ENCODE measurements around the gene SH2D7. TPM values are rescaled to one million over a fixed set of nuclear protein-coding genes. Genes with fewer than 3 reads are reported as not detected.

Gene SH2D7
- total RNA-seq, 1 experiment from 2014 or later, result not detected

DNA sequence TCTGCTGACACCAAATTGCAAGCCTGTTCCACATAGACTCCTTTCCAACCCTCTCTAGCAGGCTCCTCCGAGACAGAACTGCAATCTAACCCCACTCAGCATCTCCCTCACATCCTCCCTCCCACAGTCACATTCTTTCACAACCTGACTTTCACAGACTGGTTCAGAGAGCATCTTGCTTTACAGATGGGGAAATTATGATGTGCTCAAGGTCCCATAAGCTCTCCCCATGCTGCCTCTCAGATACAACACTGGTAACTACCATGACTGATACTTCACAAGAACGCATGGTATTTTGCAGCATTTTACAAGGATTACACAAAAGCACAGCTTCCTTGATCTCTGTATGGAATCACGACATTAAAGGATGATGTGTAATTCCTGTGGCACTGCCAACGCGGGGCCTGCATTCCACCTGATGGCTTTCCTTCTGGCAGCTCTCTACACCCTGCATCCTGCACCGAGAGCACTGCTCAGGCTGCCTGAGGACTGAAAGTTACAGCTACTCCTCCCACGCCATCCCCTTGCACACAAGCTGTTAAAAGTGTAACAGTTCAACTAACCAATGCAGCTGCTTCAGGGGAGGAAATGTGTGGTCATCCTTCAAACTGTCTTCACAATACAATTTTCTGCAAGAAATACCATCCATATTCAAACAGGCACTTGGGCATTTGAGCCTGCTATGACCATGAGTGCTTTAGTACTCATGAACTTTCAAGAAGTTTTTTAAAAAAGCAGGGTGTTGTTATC, 42.5 kb upstream of the SH2D7 start:
- Histone ChIP-seq H3K79me2 (ENCODE audit: low read depth) (no peaks in the 10 kb centered on the region), H3F3A (ENCODE audit: insufficient read depth, low read depth) (no peaks in the 10 kb centered on the region), H3K9me2 (ENCODE audit: insufficient read depth) (no peaks in the 10 kb centered on the region), H3K9me3 (ENCODE audit: insufficient read depth, low read depth) (no peaks in the 10 kb centered on the region), H3K4me1 (replicated peaks; ENCODE audit: insufficient read depth) (no peaks in the 10 kb centered on the region; the same call in 1 of the 2 replicates), H3K27me3 (ENCODE audit: insufficient read depth, low read depth) (no peaks in the 10 kb centered on the region), H4K20me1 (ENCODE audit: insufficient read depth) (no peaks in the 10 kb centered on the region), H3K36me3 (ENCODE audit: low read depth) (no peaks in the 10 kb centered on the region), H3K27ac (no peak overlapping the region), H3K4me3 (no peak overlapping the region), H3K4me2 (no peak overlapping the region), H2AFZ (no peak overlapping the region)
- CTCF ChIA-PET, result no interaction called here
- intact Hi-C loops (cut with micrococcal nuclease; ENCODE audit: unreplicated experiment), result no loop called here
- no TSS peak for BruUV-seq (replicated peaks)
- TF ChIP-seq, protein P1, sequence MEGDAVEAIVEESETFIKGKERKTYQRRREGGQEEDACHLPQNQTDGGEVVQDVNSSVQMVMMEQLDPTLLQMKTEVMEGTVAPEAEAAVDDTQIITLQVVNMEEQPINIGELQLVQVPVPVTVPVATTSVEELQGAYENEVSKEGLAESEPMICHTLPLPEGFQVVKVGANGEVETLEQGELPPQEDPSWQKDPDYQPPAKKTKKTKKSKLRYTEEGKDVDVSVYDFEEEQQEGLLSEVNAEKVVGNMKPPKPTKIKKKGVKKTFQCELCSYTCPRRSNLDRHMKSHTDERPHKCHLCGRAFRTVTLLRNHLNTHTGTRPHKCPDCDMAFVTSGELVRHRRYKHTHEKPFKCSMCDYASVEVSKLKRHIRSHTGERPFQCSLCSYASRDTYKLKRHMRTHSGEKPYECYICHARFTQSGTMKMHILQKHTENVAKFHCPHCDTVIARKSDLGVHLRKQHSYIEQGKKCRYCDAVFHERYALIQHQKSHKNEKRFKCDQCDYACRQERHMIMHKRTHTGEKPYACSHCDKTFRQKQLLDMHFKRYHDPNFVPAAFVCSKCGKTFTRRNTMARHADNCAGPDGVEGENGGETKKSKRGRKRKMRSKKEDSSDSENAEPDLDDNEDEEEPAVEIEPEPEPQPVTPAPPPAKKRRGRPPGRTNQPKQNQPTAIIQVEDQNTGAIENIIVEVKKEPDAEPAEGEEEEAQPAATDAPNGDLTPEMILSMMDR (conservative IDR thresholded peaks at IDR 0.05), result no peak
- no peak for TF ChIP-seq EZH2 (IDR thresholded peaks at IDR 0.05; ENCODE audit: low read depth)
- DNase-seq, result no peak
- POLR2A ChIA-PET (ENCODE audit: unreplicated experiment), result no interaction called here

DNA sequence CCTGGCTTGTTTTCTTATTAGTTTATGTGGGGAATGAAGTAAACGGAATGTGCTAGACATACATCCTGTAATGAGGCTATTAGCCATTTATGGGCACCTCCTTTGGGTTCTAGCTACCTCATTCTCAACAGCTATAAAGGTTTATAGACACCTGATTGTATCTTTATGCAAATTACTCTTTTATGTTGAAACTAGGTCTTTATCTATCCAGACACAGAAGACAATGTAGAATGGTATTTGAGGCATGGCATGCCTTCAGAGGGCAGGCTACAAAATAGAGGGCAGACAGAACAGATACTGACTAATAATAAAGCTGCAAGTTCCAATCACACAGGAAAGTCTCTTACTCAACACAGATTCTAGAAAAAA, 41.9 kb upstream of the SH2D7 start:
- TF ChIP-seq, protein P1 (conservative IDR thresholded peaks at IDR 0.05), result no peak
- no peak for TF ChIP-seq EZH2 (IDR thresholded peaks at IDR 0.05; ENCODE audit: low read depth)
- Histone ChIP-seq H2AFZ (no peak overlapping the region), H3K4me2 (no peak overlapping the region), H3K4me3 (no peak overlapping the region), H3K27me3 (ENCODE audit: insufficient read depth, low read depth) (no peaks in the 10 kb centered on the region), H3K79me2 (ENCODE audit: low read depth) (no peaks in the 10 kb centered on the region), H3K9me3 (ENCODE audit: insufficient read depth, low read depth) (no peaks in the 10 kb centered on the region), H4K20me1 (ENCODE audit: insufficient read depth) (no peaks in the 10 kb centered on the region), H3K27ac (no peak overlapping the region), H3K9me2 (ENCODE audit: insufficient read depth) (no peaks in the 10 kb centered on the region), H3F3A (ENCODE audit: insufficient read depth, low read depth) (no peaks in the 10 kb centered on the region), H3K36me3 (ENCODE audit: low read depth) (no peaks in the 10 kb centered on the region), H3K4me1 (replicated peaks; ENCODE audit: insufficient read depth) (no peaks in the 10 kb centered on the region)
- ChIA-PET CTCF (no interaction called here), POLR2A (ENCODE audit: unreplicated experiment) (no interaction called here)
- DNase-seq, result no peak
- BruUV-seq (replicated peaks), result no TSS peak
- intact Hi-C loops (cut with micrococcal nuclease; ENCODE audit: unreplicated experiment), result no loop called here

GRCh38 chr15:78050826-78051225, 41.5 kb upstream of the SH2D7 start:
- intact Hi-C loops (cut with micrococcal nuclease; ENCODE audit: unreplicated experiment), result no loop called here
- ChIA-PET CTCF (no interaction called here), POLR2A (ENCODE audit: unreplicated experiment) (no interaction called here)
- H3K4me1 ChIP-seq (replicated peaks; ENCODE audit: insufficient read depth), result peaks cover 1% of the 10 kb centered on the region
- H2AFZ ChIP-seq, result no peak overlapping the region
- DNase-seq, result no peak
- no peaks in the 10 kb centered on the region for H3K9me2 ChIP-seq (ENCODE audit: insufficient read depth)
- no peaks in the 10 kb centered on the region for H3K27me3 ChIP-seq (ENCODE audit: insufficient read depth, low read depth)
- peaks cover 3% of the 10 kb centered on the region; the same call in 1 of the 2 replicates for H3K79me2 ChIP-seq (ENCODE audit: low read depth)
- TF ChIP-seq, protein P1 (conservative IDR thresholded peaks at IDR 0.05), result no peak
- TF ChIP-seq EZH2 (IDR thresholded peaks at IDR 0.05; ENCODE audit: low read depth), result no peak
- H4K20me1 ChIP-seq (ENCODE audit: insufficient read depth), result no peaks in the 10 kb centered on the region
- H3K36me3 ChIP-seq (ENCODE audit: low read depth), result no peaks in the 10 kb centered on the region
- no peaks in the 10 kb centered on the region for H3K9me3 ChIP-seq (ENCODE audit: insufficient read depth, low read depth)
- H3K4me2 ChIP-seq, result no peak overlapping the region
- no peak overlapping the region for H3K4me3 ChIP-seq
- BruUV-seq (replicated peaks), result no TSS peak
- H3F3A ChIP-seq (ENCODE audit: insufficient read depth, low read depth), result peaks cover under 1% of the 10 kb centered on the region; the same call in 1 of the 2 replicates
- H3K27ac ChIP-seq, result no peak overlapping the region
